Measurements from ENCODE around the gene TMPRSS3.

The TMPRSS3 gene

GRCh38 chr21:42395905-42396651, at the start of gene TMPRSS3:
TSS of gene TMPRSS3 (minus strand) at chr21:42396052. CDS start at chr21:42395417, 635 bp downstream.
- H3K36me3 ChIP-seq (ENCODE audit: insufficient read depth, low read length), result no peaks in the 10 kb centered on the region
- H3K4me1 ChIP-seq (ENCODE audit: insufficient read depth, low read length), result peaks cover 13% of the 10 kb centered on the region; the same call in 1 of the 2 replicates
- H3K9me3 ChIP-seq (ENCODE audit: control insufficient read depth, insufficient read depth, low read length), result no peaks in the 10 kb centered on the region
- no peak within 1 kb of the TSS; the same call in 1 of the 2 replicates for H3K9ac ChIP-seq (ENCODE audit: low read depth, low read length)

GRCh38 chr21:42445311-42445710, 49.5 kb upstream of the TMPRSS3 start:
- Histone ChIP-seq H3K36me3 (ENCODE audit: insufficient read depth, low read length) (no peaks in the 10 kb centered on the region), H3K9ac (ENCODE audit: low read depth, low read length) (no peak overlapping the region), H3K9me3 (ENCODE audit: control insufficient read depth, insufficient read depth, low read length) (no peaks in the 10 kb centered on the region), H3K4me1 (ENCODE audit: insufficient read depth, low read length) (peaks cover 4% of the 10 kb centered on the region; the same call in 1 of the 2 replicates)

GRCh38 chr21:42444745-42445059, 48.9 kb upstream of the TMPRSS3 start:
- no peaks in the 10 kb centered on the region for H3K36me3 ChIP-seq (ENCODE audit: insufficient read depth, low read length)
- no peak overlapping the region for H3K9ac ChIP-seq (ENCODE audit: low read depth, low read length)
- no peaks in the 10 kb centered on the region for H3K9me3 ChIP-seq (ENCODE audit: control insufficient read depth, insufficient read depth, low read length)
- H3K4me1 ChIP-seq (ENCODE audit: insufficient read depth, low read length), result peaks cover 3% of the 10 kb centered on the region; the same call in 1 of the 2 replicates

GRCh38 chr21:42443876-42444744, 48.3 kb upstream of the TMPRSS3 start:
- Histone ChIP-seq H3K9ac (ENCODE audit: low read depth, low read length) (no peak overlapping the region), H3K36me3 (ENCODE audit: insufficient read depth, low read length) (no peaks in the 10 kb centered on the region), H3K9me3 (ENCODE audit: control insufficient read depth, insufficient read depth, low read length) (no peaks in the 10 kb centered on the region), H3K4me1 (ENCODE audit: insufficient read depth, low read length) (no peaks in the 10 kb centered on the region)

GRCh38 chr21:42443181-42443785, 47.4 kb upstream of the TMPRSS3 start:
- H3K36me3 ChIP-seq (ENCODE audit: insufficient read depth, low read length), result no peaks in the 10 kb centered on the region

GRCh38 chr21:42441963-42442362, 46.1 kb upstream of the TMPRSS3 start:
- H3K9ac ChIP-seq (ENCODE audit: low read depth, low read length), result no peak overlapping the region
- H3K9me3 ChIP-seq (ENCODE audit: control insufficient read depth, insufficient read depth, low read length), result no peaks in the 10 kb centered on the region
- no peaks in the 10 kb centered on the region for H3K36me3 ChIP-seq (ENCODE audit: insufficient read depth, low read length)
- no peaks in the 10 kb centered on the region for H3K4me1 ChIP-seq (ENCODE audit: insufficient read depth, low read length)

More at GRCh38 chr21:42443181-42443785, 47.4 kb upstream of the TMPRSS3 start:
- H3K9ac ChIP-seq (ENCODE audit: low read depth, low read length), result no peak overlapping the region
- H3K4me1 ChIP-seq (ENCODE audit: insufficient read depth, low read length), result no peaks in the 10 kb centered on the region
- H3K9me3 ChIP-seq (ENCODE audit: control insufficient read depth, insufficient read depth, low read length), result no peaks in the 10 kb centered on the region

- Histone ChIP-seq H3K36me3 (ENCODE audit: insufficient read depth, low read length) (no peaks in the 10 kb centered on the region), H3K9ac (ENCODE audit: low read depth, low read length) (no peak overlapping the region), H3K4me1 (ENCODE audit: insufficient read depth, low read length) (no peaks in the 10 kb centered on the region), H3K9me3 (ENCODE audit: control insufficient read depth, insufficient read depth, low read length) (no peaks in the 10 kb centered on the region)
Measured at GRCh38 chr21:42440187-42440792, 44.4 kb upstream of the TMPRSS3 start.

- Histone ChIP-seq H3K4me1 (ENCODE audit: insufficient read depth, low read length) (no peaks in the 10 kb centered on the region), H3K9me3 (ENCODE audit: control insufficient read depth, insufficient read depth, low read length) (no peaks in the 10 kb centered on the region), H3K36me3 (ENCODE audit: insufficient read depth, low read length) (no peaks in the 10 kb centered on the region), H3K9ac (ENCODE audit: low read depth, low read length) (no peak overlapping the region)
Measured at GRCh38 chr21:42439284-42440186, 43.7 kb upstream of the TMPRSS3 start.

GRCh38 chr21:42438316-42439205, 42.7 kb upstream of the TMPRSS3 start:
- H3K36me3 ChIP-seq (ENCODE audit: insufficient read depth, low read length), result no peaks in the 10 kb centered on the region
- no peak overlapping the region for H3K9ac ChIP-seq (ENCODE audit: low read depth, low read length)
- no peaks in the 10 kb centered on the region for H3K4me1 ChIP-seq (ENCODE audit: insufficient read depth, low read length)
- H3K9me3 ChIP-seq (ENCODE audit: control insufficient read depth, insufficient read depth, low read length), result no peaks in the 10 kb centered on the region

- no peak overlapping the region for H3K9ac ChIP-seq (ENCODE audit: low read depth, low read length)
- no peaks in the 10 kb centered on the region for H3K4me1 ChIP-seq (ENCODE audit: insufficient read depth, low read length)
- no peaks in the 10 kb centered on the region for H3K36me3 ChIP-seq (ENCODE audit: insufficient read depth, low read length)
- no peaks in the 10 kb centered on the region for H3K9me3 ChIP-seq (ENCODE audit: control insufficient read depth, insufficient read depth, low read length)
Measured at GRCh38 chr21:42437786-42438185, 41.9 kb upstream of the TMPRSS3 start.

GRCh38 chr21:42436914-42437313, 41.1 kb upstream of the TMPRSS3 start:
- Histone ChIP-seq H3K9ac (ENCODE audit: low read depth, low read length) (no peak overlapping the region), H3K9me3 (ENCODE audit: control insufficient read depth, insufficient read depth, low read length) (no peaks in the 10 kb centered on the region), H3K36me3 (ENCODE audit: insufficient read depth, low read length) (no peaks in the 10 kb centered on the region), H3K4me1 (ENCODE audit: insufficient read depth, low read length) (no peaks in the 10 kb centered on the region)

GRCh38 chr21:42435833-42436232, 40.0 kb upstream of the TMPRSS3 start:
- H3K4me1 ChIP-seq (ENCODE audit: insufficient read depth, low read length), result no peaks in the 10 kb centered on the region
- H3K36me3 ChIP-seq (ENCODE audit: insufficient read depth, low read length), result no peaks in the 10 kb centered on the region
- H3K9me3 ChIP-seq (ENCODE audit: control insufficient read depth, insufficient read depth, low read length), result no peaks in the 10 kb centered on the region
- H3K9ac ChIP-seq (ENCODE audit: low read depth, low read length), result no peak overlapping the region

GRCh38 chr21:42435401-42435800, 39.5 kb upstream of the TMPRSS3 start:
- Histone ChIP-seq H3K36me3 (ENCODE audit: insufficient read depth, low read length) (no peaks in the 10 kb centered on the region), H3K9ac (ENCODE audit: low read depth, low read length) (no peak overlapping the region), H3K4me1 (ENCODE audit: insufficient read depth, low read length) (no peaks in the 10 kb centered on the region), H3K9me3 (ENCODE audit: control insufficient read depth, insufficient read depth, low read length) (no peaks in the 10 kb centered on the region)
